CD14-positive monocyte (primary cell): ENCODE data around the gene RBMS3. TPM values are rescaled to one million over a fixed set of nuclear protein-coding genes. Genes with fewer than 3 reads are reported as not detected.

ENCODE experiments used
- DNase-seq, 3 donors: peaks; one replicate each; pipeline ENCODE4 v3.0.0-alpha.2; 2011 to 2022
- H2AFZ ChIP-seq: 2 replicates; pipeline ENCODE4 v1.6.0; 2012; ENCODE audit warnings: mild to moderate bottlenecking, low read depth, low read length, inconsistent platforms; ENCODE audit not compliant: insufficient read depth, poor library complexity, severe bottlenecking
- H3K27ac ChIP-seq, 2 donors: 1 replicate in 1 of 2; 2 replicates in 1 of 2; pipeline ENCODE4 v1.5.1; 2012 to 2013; ENCODE audit warnings: low read length in 2 of 2, control low read depth in 1 of 2, inconsistent platforms in 1 of 2, low read depth in 1 of 2, mild to moderate bottlenecking in 1 of 2
- H3K27me3 ChIP-seq, 2 donors: one replicate each; pipeline versions ENCODE4 v1.6.0 to v1.6.1; 2011 to 2013; ENCODE audit warnings: low read length in 2 of 2; ENCODE audit not compliant: control insufficient read depth in 2 of 2, insufficient read depth in 2 of 2
- H3K36me3 ChIP-seq, 2 donors: replicated peaks in 1 of 2; 1 replicate in 1 of 2; 2 replicates in 1 of 2; pipeline versions ENCODE4 v1.5.1 to v1.6.1; 2012 to 2013; ENCODE audit warnings: low read length in 2 of 2, control low read depth in 1 of 2, inconsistent platforms in 1 of 2, mild to moderate bottlenecking in 1 of 2; ENCODE audit not compliant: insufficient read depth in 2 of 2, control insufficient read depth in 1 of 2
- H3K4me1 ChIP-seq, 2 donors: 1 replicate in 1 of 2; 2 replicates in 1 of 2; pipeline versions ENCODE4 v1.5.1 to v1.6.1; 2012 to 2013; ENCODE audit warnings: low read length in 2 of 2, control low read depth in 1 of 2, inconsistent platforms in 1 of 2, mild to moderate bottlenecking in 1 of 2, moderate library complexity in 1 of 2; ENCODE audit not compliant: insufficient read depth in 2 of 2, control insufficient read depth in 1 of 2
- H3K4me2 ChIP-seq: replicated peaks from 2 replicates; pipeline ENCODE3; 2012; ENCODE audit warnings: low read length, moderate library complexity, mild to moderate bottlenecking; ENCODE audit not compliant: poor library complexity, severe bottlenecking; ENCODE audit errors: extremely low read depth
- H3K4me3 ChIP-seq, 3 experiments: fragments of 200-600 bp in 1 of 3; sonication (generic) in 1 of 3; replicated peaks in 1 of 3; 1 replicate in 2 of 3; 2 replicates in 1 of 3; pipeline ENCODE4 v1.5.1; 2011 to 2013; ENCODE audit warnings: low read length in 3 of 3, mild to moderate bottlenecking in 3 of 3, control low read depth in 2 of 3, low read depth in 2 of 3, inconsistent platforms in 1 of 3, moderate library complexity in 1 of 3
- H3K79me2 ChIP-seq: 2 replicates; pipeline ENCODE4 v1.6.0; 2012; ENCODE audit warnings: mild to moderate bottlenecking, control low read depth, inconsistent platforms, low read length, moderate library complexity; ENCODE audit not compliant: insufficient read depth
- H3K9ac ChIP-seq: 2 replicates; pipeline ENCODE4 v1.6.0; 2017; ENCODE audit warnings: low read length, mild to moderate bottlenecking; ENCODE audit not compliant: insufficient read depth, poor library complexity, severe bottlenecking
- H3K9me3 ChIP-seq, 2 donors: replicated peaks in 1 of 2; 1 replicate in 1 of 2; 2 replicates in 1 of 2; pipeline versions ENCODE4 v1.5.1 to v1.6.1; 2012 to 2013; ENCODE audit warnings: low read length in 2 of 2, control low read depth in 1 of 2; ENCODE audit not compliant: control insufficient read depth in 1 of 2, insufficient read depth in 1 of 2
- H4K20me1 ChIP-seq: 2 replicates; pipeline ENCODE4 v1.6.0; 2012; ENCODE audit warnings: mild to moderate bottlenecking, low read length, control low read depth, moderate library complexity; ENCODE audit not compliant: insufficient read depth
- H3K27ac Mint-ChIP-seq, 7 donors: one replicate each; pipeline ENCODE4 v1.8.0; 2020; ENCODE audit warnings: mild to moderate bottlenecking in 7 of 7, mixed read lengths in 7 of 7, moderate library complexity in 6 of 7, inconsistent platforms in 2 of 7
- H3K27me3 Mint-ChIP-seq, 3 donors: one replicate each; pipeline ENCODE4 v1.8.0; 2021 to 2022; ENCODE audit warnings: low read depth in 3 of 3, mild to moderate bottlenecking in 3 of 3, mixed read lengths in 3 of 3, moderate library complexity in 3 of 3, inconsistent platforms in 1 of 3
- H3K36me3 Mint-ChIP-seq, 2 donors: one replicate each; pipeline ENCODE4 v1.8.0; 2020; ENCODE audit warnings: mixed read lengths in 2 of 2, inconsistent platforms in 1 of 2, mild to moderate bottlenecking in 1 of 2
- H3K4me1 Mint-ChIP-seq: one replicate; pipeline ENCODE4 v1.8.0; 2020; ENCODE audit warnings: mild to moderate bottlenecking, mixed read lengths
- H3K4me3 Mint-ChIP-seq, 2 donors: one replicate each; pipeline ENCODE4 v1.8.0; 2020; ENCODE audit warnings: mild to moderate bottlenecking in 2 of 2, mixed read lengths in 2 of 2, moderate library complexity in 1 of 2
- H3K9me3 Mint-ChIP-seq, 7 donors: one replicate each; pipeline ENCODE4 v1.8.0; 2020 to 2022; ENCODE audit warnings: mixed read lengths in 7 of 7, mild to moderate bottlenecking in 6 of 7, moderate library complexity in 6 of 7, inconsistent platforms in 2 of 7
- CTCF ChIP-seq: fragments of 200-600 bp; IDR thresholded peaks from one replicate; pipeline ENCODE4 v1.8.0; 2022; ENCODE audit warnings: antibody characterized with exemption, mild to moderate bottlenecking
- WGBS: methylation state at CpG from one replicate; pipeline ENCODE4 v1.1.5; 2013; ENCODE audit warnings: missing lambda C conversion rate; ENCODE audit not compliant: insufficient coverage; 5-methylcytosine and 5-hydroxymethylcytosine counted together
- intact Hi-C, 2 donors: fragments of 100-400 bp; cut with micrococcal nuclease; formaldehyde crosslinking; loops; one replicate each; pipeline versions ENCODE4 v1.15.0 to v1.15.1; 2023
- polyA plus RNA-seq, 3 donors: library from polyadenylated mRNA; depleted of rRNA in 1 of 3; unstranded in 2 of 3; stranded (reverse) in 1 of 3; fragments of 300-500 nt in 2 of 3; fragments of >200 nt in 1 of 3; fragmentation: Illumina TruSeq in 2 of 3; gene quantifications; 1 replicate in 2 of 3; 2 replicates in 1 of 3; pipeline ENCODE4 v1.2.3, GENCODE V29; 2012 to 2021

RBMS3 gene
- polyA plus RNA-seq, 3 donors = not detected

- no peak overlapping the region for H3K9ac ChIP-seq
- no peaks in the 10 kb centered on the region for H3K36me3 ChIP-seq
- H3K36me3 Mint-ChIP-seq = no peaks in the 10 kb centered on the region
- H3K4me1 ChIP-seq = no peaks in the 10 kb centered on the region
- H2AFZ ChIP-seq = no peak overlapping the region
- H3K4me2 ChIP-seq = no peak overlapping the region
- peaks cover under 1 to 13% (median 8%) of the 10 kb centered on the region in 7 donors for H3K9me3 Mint-ChIP-seq
- TF ChIP-seq CTCF = no peak
- no peak for DNase-seq
- no peaks in the 10 kb centered on the region for H3K27me3 ChIP-seq
- intact Hi-C loops = no loop called here
- no peak overlapping the region for H3K27ac Mint-ChIP-seq
- H3K4me3 ChIP-seq = no peak overlapping the region
- no peaks in the 10 kb centered on the region for H3K4me1 Mint-ChIP-seq
- H3K4me3 Mint-ChIP-seq = no peak overlapping the region
- no peaks in the 10 kb centered on the region for H4K20me1 ChIP-seq
- H3K27ac ChIP-seq = no peak overlapping the region
- peaks cover 0 to 2% (median 1%) of the 10 kb centered on the region in 3 donors for H3K27me3 Mint-ChIP-seq
- H3K9me3 ChIP-seq = peaks cover 10 to 17% of the 10 kb centered on the region in 2 donors
- no peaks in the 10 kb centered on the region for H3K79me2 ChIP-seq
These were observed 295.8 kb downstream of the RBMS3 start for GRCh38 chr3:29576675-29577074.

GRCh38 chr3:29577250-29577649 lies 296.4 kb downstream of the RBMS3 start:
- Mint-ChIP-seq H3K27me3 (peaks cover 0 to 3% (median 1%) of the 10 kb centered on the region in 3 donors), H3K36me3 (no peaks in the 10 kb centered on the region), H3K4me3 (no peak overlapping the region), H3K9me3 (peaks cover 2 to 13% (median 8%) of the 10 kb centered on the region in 7 donors), H3K27ac (no peak overlapping the region), H3K4me1 (no peaks in the 10 kb centered on the region)
- no peak for TF ChIP-seq CTCF
- Histone ChIP-seq H4K20me1 (no peaks in the 10 kb centered on the region), H3K27me3 (no peaks in the 10 kb centered on the region), H3K4me1 (no peaks in the 10 kb centered on the region), H3K4me3 (no peak overlapping the region), H3K9ac (no peak overlapping the region), H3K9me3 (peaks cover 10 to 17% of the 10 kb centered on the region in 2 donors), H3K27ac (no peak overlapping the region), H3K4me2 (no peak overlapping the region), H3K79me2 (no peaks in the 10 kb centered on the region), H3K36me3 (no peaks in the 10 kb centered on the region), H2AFZ (no peak overlapping the region)
- intact Hi-C loops = no loop called here
- no peak for DNase-seq
- WGBS = 100% methylated on average over 1 of the region's 2 CpGs
